ENCODE results near the gene NTMT2.

- TF ChIP-seq POLR2A (IDR thresholded peaks at IDR 0.05; ENCODE audit: low read depth, low read length): no peak
- no peak for TF ChIP-seq POLR2AphosphoS5 (IDR thresholded peaks at IDR 0.05; ENCODE audit: low read depth, low read length)
- no peak for TF ChIP-seq TAF1 (IDR thresholded peaks at IDR 0.05; ENCODE audit: low read depth, low read length)
- TF ChIP-seq SPI1 (IDR thresholded peaks at IDR 0.05; ENCODE audit: low read depth, low read length): no peak
These were observed 59.5 kb downstream of the NTMT2 start for GRCh38 chr1:170205301-170205700.
